Small intestine (tissue), 7 donors: ENCODE data around the gene TCHHL1. TPM values are rescaled to one million over a fixed set of nuclear protein-coding genes. Genes with fewer than 3 reads are reported as not detected.
"Not testable (repeated sequence)": the region's sequence is repeated elsewhere in the genome, so short reads cannot be mapped to it uniquely, and the experiment has no call there.

ENCODE experiments used
- DNase-seq, 2 donors: peaks; one replicate each; pipeline versions ENCODE4 v3.0.0 to v3.0.0-alpha.2; 2013
- FAIRE-seq: peaks from 2 replicates; lab custom pipeline; 2012; peaks lifted over from hg19 to GRCh38; lab: Jason Lieb, UNC
- H3K27ac ChIP-seq, 3 donors: one replicate each; pipeline ENCODE4 v1.5.1; 2013; ENCODE audit warnings: low read length in 2 of 3, mild to moderate bottlenecking in 2 of 3, control low read depth in 1 of 3, inconsistent platforms in 1 of 3, low read depth in 1 of 3, moderate library complexity in 1 of 3
- H3K27me3 ChIP-seq, 3 donors: one replicate each; pipeline ENCODE4 v1.6.1; 2013; ENCODE audit warnings: low read length in 3 of 3, inconsistent platforms in 1 of 3; ENCODE audit not compliant: control insufficient read depth in 3 of 3, insufficient read depth in 3 of 3
- H3K36me3 ChIP-seq, 3 donors: one replicate each; pipeline ENCODE4 v1.6.1; 2013; ENCODE audit warnings: low read length in 3 of 3, inconsistent platforms in 1 of 3, low read depth in 1 of 3, mild to moderate bottlenecking in 1 of 3, moderate library complexity in 1 of 3; ENCODE audit not compliant: control insufficient read depth in 3 of 3, insufficient read depth in 2 of 3
- H3K4me1 ChIP-seq, 3 donors: one replicate each; pipeline ENCODE4 v1.6.1; 2013; ENCODE audit warnings: low read length in 2 of 3, inconsistent platforms in 1 of 3, low read depth in 1 of 3, mild to moderate bottlenecking in 1 of 3, moderate library complexity in 1 of 3; ENCODE audit not compliant: control insufficient read depth in 3 of 3, insufficient read depth in 2 of 3
- H3K4me3 ChIP-seq, 3 donors: one replicate each; pipeline ENCODE4 v1.5.1; 2013; ENCODE audit warnings: low read length in 3 of 3, control low read depth in 1 of 3, inconsistent platforms in 1 of 3, low read depth in 1 of 3, mild to moderate bottlenecking in 1 of 3, moderate library complexity in 1 of 3
- H3K9me3 ChIP-seq, 2 donors: one replicate each; pipeline ENCODE4 v1.6.1; 2013; ENCODE audit warnings: low read depth in 1 of 2, low read length in 1 of 2; ENCODE audit not compliant: control insufficient read depth in 2 of 2, insufficient read depth in 1 of 2
- WGBS, 3 donors: extraction: QIAGEN DNeasy Blood & Tissue Kit; methylation state at CpG; one replicate each; pipeline ENCODE4 v1.1.7; 2013; 5-methylcytosine and 5-hydroxymethylcytosine counted together
- polyA plus RNA-seq, 4 donors: library from polyadenylated mRNA; stranded (reverse) in 3 of 4; unstranded in 1 of 4; fragments of 200-250 nt in 3 of 4; fragments of 120-200 nt in 1 of 4; gene quantifications; one replicate each; pipeline versions ENCODE4 v1.2.1 to v1.2.3, GENCODE V29; 2013
- donor health status: healthy with polysubstance abuse.
- donor health status: control.
- donor health status: control.
- donor health status: Bipolar disorder and iron deficiency.
- donor health status: healthy.

TCHHL1 gene
- polyA plus RNA-seq, 4 donors: not detected

- Histone ChIP-seq H3K27ac (no peak overlapping the region), H3K27me3 (peaks cover 5 to 84% (median 37%) of the 10 kb centered on the region in 3 donors), H3K36me3 (no peaks in the 10 kb centered on the region), H3K4me3 (no peak overlapping the region), H3K4me1 (peaks cover 0 to 28% (median 3%) of the 10 kb centered on the region in 3 donors), H3K9me3 (peaks cover 0 to 26% of the 10 kb centered on the region in 2 donors)
- WGBS, 3 donors: 11 to 26% (median 26%) methylated on average over 67 of the region's 67 CpGs
- DNase-seq: peak in 1 of 2 donors; percentile 19
- no peak for FAIRE-seq
Observed at GRCh38 chr1:152107984-152108881, 19.4 kb upstream of the TCHHL1 start.

DNA sequence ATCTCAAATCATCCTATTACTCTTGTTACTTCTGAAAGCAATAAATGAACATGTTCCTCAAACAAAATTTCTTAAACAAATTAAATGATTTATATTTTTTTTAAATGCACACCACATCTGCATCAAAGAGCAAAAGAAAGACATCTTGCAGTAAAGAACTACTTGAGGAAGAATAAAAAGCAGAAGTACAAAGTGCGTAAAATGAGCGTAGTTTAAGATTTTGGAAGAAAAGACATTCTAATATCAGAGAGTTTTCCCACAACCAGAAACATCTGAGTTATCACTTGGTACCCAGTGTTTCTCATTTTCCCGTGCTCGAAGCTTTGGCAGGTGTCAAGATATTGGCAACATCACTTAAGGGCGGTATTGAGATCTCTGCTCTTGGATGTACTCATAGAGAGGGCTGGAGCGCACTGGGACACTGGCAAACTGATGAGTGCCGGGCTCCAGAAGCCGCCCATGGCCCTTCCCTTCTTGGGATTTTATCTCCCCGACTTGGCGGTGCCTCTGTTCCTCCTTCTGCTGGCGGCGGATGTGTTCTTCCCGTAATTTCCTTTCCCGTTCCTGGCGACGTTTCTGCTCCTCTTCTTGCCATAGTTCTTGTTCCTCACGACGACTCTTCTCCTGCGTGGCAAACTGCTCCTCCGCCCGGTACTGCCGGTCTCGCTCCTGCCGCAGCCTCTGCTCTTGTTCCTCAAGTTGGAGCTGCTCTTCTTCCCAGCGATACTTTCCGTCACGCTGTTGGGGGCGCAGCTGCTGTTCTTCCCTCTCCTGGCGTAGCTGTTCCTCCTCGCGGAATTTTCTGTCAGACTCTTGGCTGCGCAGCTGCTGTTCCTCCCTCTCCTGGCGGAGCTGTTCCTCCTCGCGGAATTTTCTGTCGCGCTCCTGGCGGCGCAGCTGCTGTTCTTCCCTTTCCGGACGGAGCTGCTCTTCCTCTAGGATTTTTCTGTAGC, 18.4 kb upstream of the TCHHL1 start:
- H3K27ac ChIP-seq: no peak overlapping the region
- WGBS, 3 donors: 19 to 31% (median 28%) methylated on average over 41 of the region's 41 CpGs
- DNase-seq (peak in 1 of 2 donors; percentile 13), FAIRE-seq (no peak)
- peaks cover 5 to 75% (median 37%) of the 10 kb centered on the region in 3 donors for H3K27me3 ChIP-seq
- no peak overlapping the region for H3K4me3 ChIP-seq
- no peaks in the 10 kb centered on the region for H3K36me3 ChIP-seq
- H3K4me1 ChIP-seq: peaks cover 0 to 23% (median under 1%) of the 10 kb centered on the region in 3 donors
- peaks cover 0 to 26% of the 10 kb centered on the region in 2 donors for H3K9me3 ChIP-seq

DNA sequence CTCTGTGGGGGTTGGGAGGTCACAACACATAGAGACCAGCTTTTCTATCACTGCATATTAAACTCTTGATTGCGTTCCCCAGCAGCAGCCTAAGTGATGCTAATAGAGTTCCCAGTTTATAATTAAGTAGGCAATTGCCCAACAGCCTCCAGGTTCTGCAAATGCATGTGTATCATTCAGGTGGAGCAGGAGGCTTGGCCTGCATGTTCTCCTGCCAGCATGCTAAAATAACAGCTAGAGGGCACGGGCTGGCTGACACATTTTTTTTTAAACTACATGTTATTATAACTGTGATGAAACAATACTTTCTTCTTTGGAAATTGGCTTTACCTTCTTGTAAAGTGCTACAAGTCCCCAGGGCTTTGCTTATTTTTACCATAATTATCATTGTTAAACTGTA, 16.0 kb upstream of the TCHHL1 start:
- 29 to 51% (median 35%) methylated on average over 2 of the region's 2 CpGs for WGBS, 3 donors
- Histone ChIP-seq H3K27ac (no peak overlapping the region), H3K36me3 (no peaks in the 10 kb centered on the region), H3K9me3 (peaks cover 0 to 22% of the 10 kb centered on the region in 2 donors), H3K4me1 (peaks cover 0 to 3% (median 0%) of the 10 kb centered on the region in 3 donors), H3K27me3 (peaks cover 5 to 53% (median 29%) of the 10 kb centered on the region in 3 donors), H3K4me3 (no peak overlapping the region)
- DNase-seq: no peak
- no peak for FAIRE-seq

DNA sequence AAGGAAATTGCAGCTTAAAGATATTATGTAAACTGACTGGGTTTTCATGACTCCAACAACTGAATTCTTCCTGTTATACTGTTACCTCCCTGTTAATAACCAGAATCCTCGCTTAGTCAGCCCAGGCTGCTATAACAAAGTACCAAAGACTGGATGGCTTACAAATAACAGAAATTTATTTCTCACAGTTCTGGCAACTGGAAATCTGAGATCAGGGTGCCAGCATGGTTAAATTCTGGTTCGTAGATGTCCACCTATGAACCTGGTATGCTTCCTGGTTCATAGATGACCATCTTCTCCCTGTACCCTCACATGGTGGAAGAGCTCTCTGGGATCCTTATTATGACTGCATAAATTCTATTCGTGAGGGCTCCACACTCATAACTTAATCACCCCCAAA, 8.1 kb upstream of the TCHHL1 start:
- DNase-seq (no peak), FAIRE-seq (no peak)
- Histone ChIP-seq H3K27me3 (peaks cover 0 to 2% (median 0%) of the 10 kb centered on the region in 3 donors), H3K4me1 (no peaks in the 10 kb centered on the region), H3K36me3 (no peaks in the 10 kb centered on the region), H3K27ac (no peak overlapping the region), H3K9me3 (no peaks in the 10 kb centered on the region), H3K4me3 (no peak overlapping the region)
- 51 to 67% (median 62%) methylated on average over 3 of the region's 3 CpGs for WGBS, 3 donors

DNA sequence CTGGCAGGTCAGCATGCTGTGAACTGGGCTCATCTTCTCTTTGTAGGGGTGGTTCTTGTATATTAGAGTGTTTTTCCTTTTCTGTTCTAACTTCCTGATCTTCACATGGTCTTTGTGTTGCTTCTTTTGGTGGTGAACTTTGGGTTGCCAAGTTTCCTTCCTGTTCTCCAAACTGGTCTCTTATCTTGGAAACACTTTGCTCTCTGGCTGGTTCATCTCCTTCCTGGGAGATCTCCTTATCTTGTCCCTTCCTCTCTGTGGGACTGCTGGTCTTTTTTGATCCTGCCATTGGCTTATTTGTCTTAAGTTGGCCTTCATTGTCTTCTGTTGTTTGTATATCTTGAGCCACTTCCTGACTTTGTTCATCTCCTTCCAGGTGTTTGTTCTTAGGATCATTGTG, 2.1 kb downstream of the TCHHL1 start:
- Histone ChIP-seq H3K4me1 (no peaks in the 10 kb centered on the region), H3K4me3 (no peak overlapping the region), H3K27ac (no peak overlapping the region), H3K9me3 (no peaks in the 10 kb centered on the region), H3K36me3 (no peaks in the 10 kb centered on the region), H3K27me3 (peaks cover 0 to 14% (median 2%) of the 10 kb centered on the region in 3 donors)
- FAIRE-seq (no peak), DNase-seq (no peak)

DNA sequence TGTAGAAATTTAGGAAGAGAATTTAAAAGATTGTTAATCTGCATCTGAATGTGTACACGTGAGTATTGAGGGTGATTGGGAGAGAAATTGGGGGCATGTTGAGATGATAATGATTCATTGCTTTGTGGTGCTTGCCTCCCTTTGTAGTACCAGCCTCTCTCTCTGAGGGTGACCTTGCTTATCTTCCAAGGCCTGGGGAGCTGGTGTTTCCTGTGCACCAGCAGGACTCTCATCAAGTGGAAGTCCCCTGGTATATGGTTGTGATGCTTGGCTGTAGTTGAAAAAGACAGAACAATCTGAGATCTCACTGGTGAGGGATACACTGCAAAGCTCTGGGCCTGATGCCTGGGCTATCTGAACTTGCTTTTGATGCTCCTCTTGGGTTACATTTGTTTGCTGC, 4.0 kb downstream of the TCHHL1 start:
- no peak overlapping the region for H3K4me3 ChIP-seq
- no peak overlapping the region for H3K27ac ChIP-seq
- FAIRE-seq: no peak
- no peaks in the 10 kb centered on the region for H3K4me1 ChIP-seq
- DNase-seq: no peak
- no peaks in the 10 kb centered on the region for H3K9me3 ChIP-seq
- 45 to 55% (median 46%) methylated on average over 1 of the region's 1 CpG for WGBS, 3 donors
- no peaks in the 10 kb centered on the region for H3K36me3 ChIP-seq
- H3K27me3 ChIP-seq: peaks cover 0 to 14% (median 2%) of the 10 kb centered on the region in 3 donors

DNA sequence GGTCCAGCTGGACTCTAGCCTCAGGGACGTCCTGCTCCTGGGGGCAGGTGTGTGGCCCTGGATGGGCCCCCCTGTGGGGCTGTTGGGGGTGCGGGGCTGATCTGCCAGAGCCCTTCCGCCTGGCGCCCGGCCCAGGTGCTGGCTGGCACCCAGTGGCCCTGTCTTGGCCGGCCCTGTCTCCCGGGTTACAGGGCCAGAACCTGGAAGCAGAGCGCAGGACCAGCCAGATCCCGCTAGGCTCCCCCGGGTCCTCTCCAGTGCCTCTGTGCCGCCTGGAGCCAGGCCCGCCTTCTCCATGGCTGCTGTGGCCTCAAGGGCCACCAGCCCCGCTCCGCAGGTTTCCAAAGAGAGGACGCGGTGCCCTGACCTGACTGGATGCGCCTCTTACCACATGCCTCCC, 7.8 kb downstream of the TCHHL1 start:
- WGBS, 3 donors: 85 to 95% (median 91%) methylated on average over 7 to 17 of the region's 17 CpGs
- not testable (repeated sequence) for H3K9me3 ChIP-seq

GRCh38 chr1:152080494-152080893, 8.4 kb downstream of the TCHHL1 start:
- not testable (repeated sequence) for H3K9me3 ChIP-seq, H3K27ac ChIP-seq, FAIRE-seq, H3K27me3 ChIP-seq, H3K36me3 ChIP-seq, H3K4me3 ChIP-seq, H3K4me1 ChIP-seq, DNase-seq
- WGBS, 3 donors: 84 to 90% (median 89%) methylated on average over 17 of the region's 17 CpGs

More for the DNA sequence above, 7.8 kb downstream of the TCHHL1 start:
- not testable (repeated sequence) for FAIRE-seq, H3K27me3 ChIP-seq, H3K4me3 ChIP-seq, H3K36me3 ChIP-seq, H3K4me1 ChIP-seq, DNase-seq, H3K27ac ChIP-seq
